ENCODE results near the gene P2RY11.

The P2RY11 gene

GRCh38 chr19:10141973-10142372, 30.5 kb downstream of the P2RY11 start:
- no peak for DNase-seq

GRCh38 chr19:10142701-10143375, 31.3 kb downstream of the P2RY11 start:
- DNase-seq: no peak

- DNase-seq: no peak
Measured at GRCh38 chr19:10143681-10144080, 32.2 kb downstream of the P2RY11 start.

- no peak for DNase-seq
Measured at GRCh38 chr19:10144361-10144760, 32.9 kb downstream of the P2RY11 start.

- no peak for DNase-seq
Measured at GRCh38 chr19:10145031-10145430, 33.5 kb downstream of the P2RY11 start.

- DNase-seq: no peak
Measured at GRCh38 chr19:10146142-10146541, 34.6 kb downstream of the P2RY11 start.

- DNase-seq: no peak
Measured at GRCh38 chr19:10149427-10149826, 37.9 kb downstream of the P2RY11 start.

GRCh38 chr19:10151521-10151920, 40.0 kb downstream of the P2RY11 start:
- no peak for DNase-seq

GRCh38 chr19:10152100-10152499, 40.6 kb downstream of the P2RY11 start:
- no peak for DNase-seq

- DNase-seq: no peak
Measured at GRCh38 chr19:10155839-10156238, 44.3 kb downstream of the P2RY11 start.

GRCh38 chr19:10158071-10158470, 46.6 kb downstream of the P2RY11 start:
- no peak for DNase-seq

GRCh38 chr19:10158485-10158884, 47.0 kb downstream of the P2RY11 start:
- no peak for DNase-seq

- no peak for DNase-seq
Measured at GRCh38 chr19:10159610-10160009, 48.1 kb downstream of the P2RY11 start.

- no peak for DNase-seq
Measured at GRCh38 chr19:10163536-10163935, 52.0 kb downstream of the P2RY11 start.
